GM18502 (cell line): ENCODE measurements around the gene CPT1A.

Experiments used
- ATAC-seq: cut with Tn5 transposase; IDR thresholded peaks from one replicate; pipeline ENCODE4 v1.9.1; 2021; ENCODE audit warnings: mild to moderate bottlenecking; ENCODE audit not compliant: unreplicated experiment, poor library complexity

The CPT1A gene

GRCh38 chr11:68763926-68764657, 77.6 kb downstream of the CPT1A start:
- no peak for ATAC-seq

DNA sequence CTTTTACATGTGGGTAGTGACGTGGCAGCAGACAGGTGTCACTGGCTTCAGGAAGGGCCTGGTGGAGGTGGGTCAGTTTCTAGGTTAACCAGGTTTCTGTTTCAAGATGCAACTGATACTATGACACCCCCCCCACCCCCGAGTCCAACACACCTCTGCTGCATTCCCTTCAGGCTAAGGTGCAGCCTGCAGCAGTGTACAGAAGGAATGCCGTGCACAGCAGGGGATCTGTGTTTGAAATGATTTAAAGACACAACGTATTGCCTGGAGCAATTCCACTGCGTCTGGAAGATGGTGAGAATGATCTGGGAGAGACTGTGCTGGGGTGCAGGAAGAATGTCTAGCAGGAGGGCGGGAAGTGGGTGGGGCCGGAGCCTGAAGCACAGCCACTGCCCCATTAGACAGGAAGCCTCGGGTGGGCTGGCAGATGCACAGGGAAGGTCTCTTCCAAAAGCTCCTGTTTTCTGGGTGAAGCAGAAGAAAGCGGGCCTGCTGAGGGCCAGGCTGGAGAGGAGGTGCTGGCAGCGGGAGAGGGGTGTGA, 78.5 kb downstream of the CPT1A start:
- ATAC-seq, result no peak

DNA sequence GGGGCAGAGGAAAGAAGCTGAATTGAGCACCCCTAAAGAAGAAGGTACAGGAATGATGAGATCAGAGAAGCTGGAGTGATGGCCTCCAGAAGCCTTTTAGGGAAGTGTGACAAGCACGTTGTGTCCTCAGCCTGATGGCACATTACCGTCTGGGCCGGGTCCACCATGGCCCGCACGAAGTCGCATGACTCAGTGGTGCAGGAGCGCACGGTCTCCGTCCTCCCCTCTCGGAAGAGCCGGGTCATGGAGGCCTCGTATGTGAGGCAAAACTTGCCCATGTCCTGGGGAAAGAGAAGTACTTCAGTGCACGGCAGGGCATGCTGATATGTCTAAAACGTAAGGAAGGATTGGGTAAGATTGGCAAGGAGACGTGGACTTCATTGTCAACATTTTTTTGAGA, 79.2 kb downstream of the CPT1A start:
- no peak for ATAC-seq

DNA sequence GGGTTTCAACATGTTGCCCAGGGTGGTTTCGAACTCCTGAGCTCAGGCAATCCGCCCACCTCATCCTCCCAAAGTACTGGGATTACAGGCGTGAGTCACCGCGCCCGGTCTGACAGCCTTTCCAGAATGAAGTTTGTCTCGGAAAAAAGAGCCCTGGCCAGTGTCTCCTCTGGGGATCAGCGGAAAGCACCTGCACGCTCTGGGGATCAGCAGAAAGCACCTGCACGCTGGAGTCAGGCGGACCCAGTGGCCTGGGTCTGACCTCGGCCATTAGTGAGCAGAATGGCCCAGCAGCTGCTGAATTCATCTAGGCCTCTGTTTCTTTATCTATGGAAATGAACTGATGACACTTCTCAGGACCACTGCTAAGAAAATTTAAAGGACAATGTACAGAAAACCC, 79.9 kb downstream of the CPT1A start:
- ATAC-seq, result no peak

- ATAC-seq, result no peak
Observed at GRCh38 chr11:68759991-68760390, 81.7 kb downstream of the CPT1A start.

- ATAC-seq, result no peak
Observed at GRCh38 chr11:68757711-68758110, 84.0 kb downstream of the CPT1A start.

DNA sequence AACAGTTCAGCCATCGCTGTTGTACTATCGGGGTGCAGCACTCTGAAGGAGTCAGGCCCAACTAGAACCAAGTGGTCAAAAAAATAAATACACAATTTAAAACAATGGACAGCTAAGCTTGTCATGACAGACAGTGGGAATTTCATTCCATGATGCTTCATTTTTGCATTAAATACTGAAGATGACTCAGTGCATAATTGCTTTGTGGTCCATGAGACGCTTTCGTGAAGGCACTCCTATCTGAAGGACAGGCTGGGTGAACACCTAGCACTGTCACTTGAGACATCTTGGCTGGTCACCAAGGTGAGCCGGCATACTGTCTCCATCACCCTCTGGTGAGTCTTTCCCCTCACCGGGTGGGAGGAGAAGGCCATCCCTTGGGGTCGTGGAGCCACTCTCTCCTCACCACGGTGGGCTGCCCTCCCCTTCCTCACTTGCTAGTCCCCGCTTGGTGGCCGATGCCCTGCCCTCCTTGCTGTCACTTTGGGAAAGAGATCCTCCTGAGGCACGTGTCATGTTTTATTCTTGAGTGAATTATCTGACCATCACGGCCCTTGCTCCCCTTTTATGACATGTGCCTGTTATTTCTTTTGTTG, 85.4 kb downstream of the CPT1A start:
- no peak for ATAC-seq

DNA sequence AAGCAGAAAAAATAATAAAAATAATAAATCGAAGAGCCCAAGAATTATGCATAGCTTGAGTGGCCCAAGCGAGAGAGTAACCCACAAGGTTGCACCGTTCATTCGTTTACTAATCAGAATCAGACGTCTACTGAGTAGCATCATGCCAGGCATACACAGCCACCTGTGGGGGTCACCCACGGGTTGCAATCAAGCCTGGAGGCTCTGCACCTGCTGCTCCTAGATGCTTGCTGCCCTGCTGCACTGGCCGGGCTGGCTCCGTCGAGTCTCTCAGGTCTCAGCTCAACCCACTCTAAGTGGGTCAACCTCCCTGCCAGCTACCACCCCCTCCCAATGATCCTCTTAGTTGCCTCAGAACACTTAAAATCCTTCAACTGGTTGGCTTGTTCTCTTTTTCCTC, 88.4 kb downstream of the CPT1A start:
- no peak for ATAC-seq

DNA sequence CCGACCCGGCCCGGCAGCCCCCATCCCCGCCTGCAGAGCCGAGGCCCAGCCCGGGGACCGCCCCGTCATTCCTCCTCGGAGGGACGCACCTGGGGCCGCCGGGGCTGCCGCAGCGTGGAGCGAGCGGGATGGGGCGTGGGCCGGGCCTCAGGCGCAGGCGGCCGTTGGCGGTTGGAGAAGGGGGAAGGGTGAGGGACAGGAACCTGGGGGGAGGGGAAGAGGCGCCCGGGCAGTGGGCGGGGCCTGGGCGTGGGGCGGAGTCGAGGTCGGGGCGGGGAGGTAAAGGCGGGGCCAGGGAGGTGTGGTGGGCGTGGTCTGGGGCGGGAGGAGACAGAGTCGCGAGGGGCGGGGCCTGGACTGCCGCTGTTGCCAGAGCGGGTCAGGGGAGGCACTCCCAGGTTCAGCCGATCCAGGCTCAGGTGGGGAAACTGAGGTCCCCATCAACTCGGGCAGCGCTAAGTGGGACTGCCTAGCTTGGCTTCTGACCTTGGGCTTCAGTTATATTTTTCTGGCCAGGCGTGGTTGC, 90.3 kb downstream of the CPT1A start, which contains the start of gene TESMIN:
TESMIN (minus strand) TSS at position 190 of the 526 bp plus-strand sequence. CDS start 860 bp downstream, outside the sequence.
- no peak for ATAC-seq

- ATAC-seq, result no peak
Observed at GRCh38 chr11:68751004-68751325, 90.8 kb downstream of the CPT1A start.

- no peak for ATAC-seq
Observed at GRCh38 chr11:68750195-68751003, 91.3 kb downstream of the CPT1A start.

GRCh38 chr11:68749229-68750123, 92.2 kb downstream of the CPT1A start:
- ATAC-seq, result no peak

DNA sequence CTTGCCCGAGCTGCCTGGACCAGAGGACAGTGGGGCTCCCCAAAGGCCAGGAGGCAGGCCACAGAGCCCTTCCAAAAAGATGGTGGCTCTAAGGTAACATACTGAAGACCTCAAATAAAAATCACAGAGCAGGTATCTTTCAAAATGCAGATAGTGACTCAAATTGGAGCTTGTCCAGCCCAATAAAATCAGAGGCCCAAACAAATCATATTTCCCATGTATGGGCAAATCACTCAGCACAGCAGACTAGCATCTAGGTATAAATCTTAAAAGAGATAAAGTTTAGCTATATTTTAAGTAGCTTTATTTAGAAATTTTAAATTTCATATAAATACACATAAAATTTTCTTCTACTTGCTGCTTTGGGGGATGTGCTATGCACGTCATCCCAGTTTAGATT, 93.7 kb downstream of the CPT1A start:
- no peak for ATAC-seq

GRCh38 chr11:68743539-68743938, 98.2 kb downstream of the CPT1A start:
- no peak for ATAC-seq

GRCh38 chr11:68741463-68741862, 100.3 kb downstream of the CPT1A start:
- ATAC-seq, result no peak

DNA sequence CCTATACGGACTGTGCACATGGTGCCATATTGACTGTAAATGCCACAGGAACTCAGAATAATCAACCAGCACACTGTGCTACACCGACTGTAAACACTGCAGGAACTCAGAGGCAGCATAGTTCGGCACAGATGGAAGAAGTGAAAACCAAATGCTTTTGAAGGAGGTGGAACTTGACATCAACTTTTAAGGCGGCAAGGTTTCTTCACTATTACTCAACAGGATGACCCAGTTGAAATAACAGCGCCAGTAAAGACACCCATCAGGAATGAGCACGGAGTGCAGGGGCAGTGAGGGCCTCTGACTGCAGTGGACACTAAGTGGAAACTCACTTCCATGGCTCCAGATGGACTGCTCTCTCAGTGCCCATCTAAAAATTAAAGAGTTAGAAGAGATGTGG, 106.1 kb downstream of the CPT1A start:
- ATAC-seq, result no peak

DNA sequence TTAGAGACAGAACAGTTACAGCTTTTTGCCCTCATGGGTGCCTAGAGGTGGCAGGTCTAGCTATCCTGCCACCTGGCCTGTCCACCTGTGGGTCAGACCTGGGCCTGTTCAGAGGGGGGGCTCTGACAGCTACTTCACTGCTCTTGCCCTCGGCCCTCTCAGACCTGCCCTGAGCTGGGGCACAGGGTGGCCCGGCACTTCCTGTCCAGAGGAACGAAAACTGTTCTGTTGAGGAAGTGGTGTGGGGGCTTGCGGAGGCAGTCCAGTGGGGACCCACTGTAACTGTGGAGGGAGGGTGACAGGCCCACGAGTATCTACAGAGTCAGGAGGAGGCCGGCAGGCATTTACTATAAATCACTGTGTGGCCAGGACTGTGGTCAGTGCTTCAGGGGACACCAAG, 106.6 kb downstream of the CPT1A start:
- ATAC-seq, result no peak

- ATAC-seq, result no peak
Observed at GRCh38 chr11:68734111-68734510, 107.6 kb downstream of the CPT1A start.

GRCh38 chr11:68727783-68728182, 113.9 kb downstream of the CPT1A start:
- no peak for ATAC-seq

- no peak for ATAC-seq
Observed at GRCh38 chr11:68724293-68724692, 117.4 kb downstream of the CPT1A start.
